H9 (cell line): Measurements from ENCODE around the gene PF4V1. TPM values are rescaled to one million over a fixed set of nuclear protein-coding genes. Genes with fewer than 3 reads are reported as not detected.

Experiments used
- DNase-seq: peaks from one replicate; pipeline ENCODE4 v3.0.0-alpha.2; 2017
- H2AFZ ChIP-seq: one replicate; pipeline ENCODE4 v1.6.1; 2013; ENCODE audit warnings: mild to moderate bottlenecking, low read length, control low read depth, moderate library complexity
- H2AK5ac ChIP-seq: 2 replicates; pipeline ENCODE4 v1.6.1; 2013; ENCODE audit warnings: low read length, control low read depth, mixed read lengths; ENCODE audit not compliant: insufficient read length
- H2BK120ac ChIP-seq: one replicate; pipeline ENCODE4 v1.6.1; 2013; ENCODE audit warnings: low read depth, mild to moderate bottlenecking, low read length, control low read depth, inconsistent platforms; ENCODE audit not compliant: poor library complexity, severe bottlenecking
- H2BK12ac ChIP-seq: 2 replicates; pipeline ENCODE4 v1.6.1; 2013; ENCODE audit warnings: low read length, control low read depth, mixed read lengths, low read depth; ENCODE audit not compliant: insufficient read length
- H2BK15ac ChIP-seq: 2 replicates; pipeline ENCODE4 v1.6.1; 2013; ENCODE audit warnings: low read depth, low read length, control low read depth
- H2BK20ac ChIP-seq: one replicate; pipeline ENCODE4 v1.6.1; 2013; ENCODE audit warnings: low read depth, mild to moderate bottlenecking, low read length, control low read depth, inconsistent platforms; ENCODE audit not compliant: poor library complexity, severe bottlenecking
- H2BK5ac ChIP-seq: 2 replicates; pipeline ENCODE4 v1.6.1; 2013; ENCODE audit warnings: low read length, control low read depth, mixed read lengths; ENCODE audit not compliant: insufficient read length
- H3K14ac ChIP-seq: 2 replicates; pipeline ENCODE4 v1.6.1; 2013; ENCODE audit warnings: low read length, control low read depth; ENCODE audit not compliant: insufficient read depth
- H3K18ac ChIP-seq: 2 replicates; pipeline ENCODE4 v1.6.1; 2013; ENCODE audit warnings: low read depth, mild to moderate bottlenecking, mixed read lengths, low read length, control low read depth; ENCODE audit not compliant: insufficient read length
- H3K23ac ChIP-seq: 2 replicates; pipeline ENCODE4 v1.6.1; 2013; ENCODE audit warnings: low read length, control low read depth, mixed read lengths, low read depth; ENCODE audit not compliant: insufficient read length
- H3K23me2 ChIP-seq: 2 replicates; pipeline ENCODE4 v1.6.1; 2013; ENCODE audit warnings: low read depth, mild to moderate bottlenecking, mixed read lengths, low read length, control low read depth; ENCODE audit not compliant: insufficient read length, poor library complexity, severe bottlenecking
- H3K27ac ChIP-seq: 2 replicates; pipeline ENCODE4 v1.5.1; 2013; ENCODE audit warnings: low read length, control low read depth, mixed read lengths, low read depth; ENCODE audit not compliant: insufficient read length
- H3K27me3 ChIP-seq: 2 replicates; pipeline ENCODE4 v1.6.1; 2013; ENCODE audit warnings: low read length, control low read depth, inconsistent platforms; ENCODE audit not compliant: insufficient read depth
- H3K4ac ChIP-seq: 2 replicates; pipeline ENCODE4 v1.6.1; 2013; ENCODE audit warnings: low read depth, mild to moderate bottlenecking, control low read depth, inconsistent platforms, low read length, moderate library complexity
- H3K4me1 ChIP-seq: 2 replicates; pipeline ENCODE4 v1.6.1; 2013; ENCODE audit warnings: low read length, control low read depth, inconsistent platforms; ENCODE audit not compliant: insufficient read depth
- H3K4me2 ChIP-seq: 2 replicates; pipeline ENCODE4 v1.6.1; 2013; ENCODE audit warnings: low read length, control low read depth, mixed read lengths; ENCODE audit not compliant: insufficient read length, insufficient read depth
- H3K56ac ChIP-seq: 2 replicates; pipeline ENCODE4 v1.6.1; 2013; ENCODE audit warnings: low read depth, mild to moderate bottlenecking, mixed read lengths, low read length, control low read depth; ENCODE audit not compliant: insufficient read length
- H3K79me1 ChIP-seq: 2 replicates; pipeline ENCODE4 v1.6.1; 2013; ENCODE audit warnings: low read depth, mild to moderate bottlenecking, moderate library complexity, low read length, control low read depth, inconsistent platforms; ENCODE audit not compliant: insufficient read depth, poor library complexity, severe bottlenecking
- H3K79me2 ChIP-seq: 2 replicates; pipeline ENCODE4 v1.6.1; 2013; ENCODE audit warnings: low read length, control low read depth, inconsistent platforms; ENCODE audit not compliant: insufficient read depth
- H3K9ac ChIP-seq: 2 replicates; pipeline ENCODE4 v1.6.1; 2013; ENCODE audit warnings: low read length, control low read depth, mixed read lengths; ENCODE audit not compliant: insufficient read length; ENCODE audit errors: extremely low read depth
- H3K9me3 ChIP-seq: one replicate; pipeline ENCODE4 v1.6.1; 2013; ENCODE audit warnings: low read depth, low read length, inconsistent platforms; ENCODE audit not compliant: control insufficient read depth
- H3T11ph ChIP-seq: one replicate; pipeline ENCODE4 v1.6.1; 2013; ENCODE audit warnings: mild to moderate bottlenecking, low read length, control low read depth, inconsistent platforms
- H4K20me1 ChIP-seq: one replicate; pipeline ENCODE4 v1.6.1; 2013; ENCODE audit not compliant: control insufficient read depth, insufficient read length, insufficient read depth
- H4K5ac ChIP-seq: 2 replicates; pipeline ENCODE4 v1.6.1; 2013; ENCODE audit warnings: low read depth, mild to moderate bottlenecking, mixed read lengths, low read length, control low read depth; ENCODE audit not compliant: insufficient read length
- H4K8ac ChIP-seq: replicated peaks from 2 replicates; pipeline ENCODE4 v1.6.1; 2013; ENCODE audit warnings: low read length, control low read depth, mixed read lengths, low read depth; ENCODE audit not compliant: insufficient read length
- H4K91ac ChIP-seq: 2 replicates; pipeline ENCODE4 v1.6.1; 2013; ENCODE audit warnings: low read depth, mild to moderate bottlenecking, moderate library complexity, mixed read lengths, low read length, control low read depth; ENCODE audit not compliant: insufficient read length
- H3K27ac Mint-ChIP-seq, 3 experiments: 2 replicates in 2 of 3; 3 replicates in 1 of 3; pipeline ENCODE4 v1.8.0; 2020 to 2021; ENCODE audit warnings: mixed read lengths in 3 of 3, mild to moderate bottlenecking in 1 of 3, moderate library complexity in 1 of 3
- H3K27me3 Mint-ChIP-seq: 2 replicates; pipeline ENCODE4 v1.8.0; 2021; ENCODE audit warnings: low read depth, mild to moderate bottlenecking, moderate library complexity, mixed read lengths
- H3K36me3 Mint-ChIP-seq, 3 experiments: 2 replicates in 2 of 3; 3 replicates in 1 of 3; pipeline ENCODE4 v1.8.0; 2020 to 2021; ENCODE audit warnings: low read depth in 3 of 3, mixed read lengths in 3 of 3; ENCODE audit not compliant: insufficient read depth in 1 of 3
- H3K4me1 Mint-ChIP-seq, 2 experiments: 2 replicates each; pipeline ENCODE4 v1.8.0; 2020; ENCODE audit warnings: mixed read lengths in 2 of 2
- H3K4me3 Mint-ChIP-seq, 2 experiments: 2 replicates in 1 of 2; 3 replicates in 1 of 2; pipeline ENCODE4 v1.8.0; 2020 to 2021; ENCODE audit warnings: mild to moderate bottlenecking in 2 of 2, mixed read lengths in 2 of 2, moderate library complexity in 1 of 2
- H3K9me3 Mint-ChIP-seq, 2 experiments: 2 replicates in 1 of 2; 3 replicates in 1 of 2; pipeline ENCODE4 v1.8.0; 2020; ENCODE audit warnings: mild to moderate bottlenecking in 2 of 2, mixed read lengths in 2 of 2, moderate library complexity in 1 of 2
- CTCF ChIP-seq: fragments of 200-600 bp; sonication (generic); conservative IDR thresholded peaks from 3 replicates; pipeline ENCODE4 v1.8.0; 2021; ENCODE audit warnings: antibody characterized with exemption, mild to moderate bottlenecking
- WGBS: extraction: QIAGEN DNeasy Blood & Tissue Kit; methylation state at CpG from one replicate; pipeline ENCODE4 v1.1.7; 2013; ENCODE audit warnings: missing lambda C conversion rate, low lambda C conversion rate, mixed read lengths; ENCODE audit not compliant: insufficient read length; ENCODE audit errors: extremely low coverage; 5-methylcytosine and 5-hydroxymethylcytosine counted together
- total RNA-seq: library from RNA; stranded (reverse); gene quantifications from 2 replicates; pipeline ENCODE4 v1.2.1, GENCODE V29; 2021

Gene PF4V1
- total RNA-seq, 1 experiment from 2014 or later: not detected

- no peak overlapping the region for H2AFZ ChIP-seq
- no peak for DNase-seq
- H2BK20ac ChIP-seq: no peak overlapping the region
- H3K27ac Mint-ChIP-seq: no peak overlapping the region
- no peak overlapping the region for H3K9ac ChIP-seq
- H2BK12ac ChIP-seq: no peak overlapping the region
- no peak overlapping the region for H4K5ac ChIP-seq
- no peak overlapping the region for H2BK15ac ChIP-seq
- no peak overlapping the region for H2BK120ac ChIP-seq
- no peaks in the 10 kb centered on the region for H3K36me3 Mint-ChIP-seq
- no peak overlapping the region for H3K4me3 Mint-ChIP-seq
- no peaks in the 10 kb centered on the region for H3K23me2 ChIP-seq
- no peak overlapping the region for H3K18ac ChIP-seq
- peaks cover 5% of the 10 kb centered on the region for H3K27me3 Mint-ChIP-seq
- H3K79me1 ChIP-seq: no peaks in the 10 kb centered on the region
- no peaks in the 10 kb centered on the region for H4K20me1 ChIP-seq
- no peak overlapping the region for H2BK5ac ChIP-seq
- H3K4me1 ChIP-seq: peaks cover 2% of the 10 kb centered on the region; the same call in 1 of the 2 replicates
- WGBS: no CpG with 5 or more reads among the region's 1 CpG
- no peaks in the 10 kb centered on the region for H3K9me3 ChIP-seq
- H3T11ph ChIP-seq: no peak overlapping the region
- H3K4me2 ChIP-seq: no peak overlapping the region
- peaks cover 8 to 9% of the 10 kb centered on the region in 2 experiments for H3K4me1 Mint-ChIP-seq
- H3K14ac ChIP-seq: no peak overlapping the region
- H3K4ac ChIP-seq: no peak overlapping the region
- no peak overlapping the region for H4K8ac ChIP-seq
- no peak for TF ChIP-seq CTCF
- H4K91ac ChIP-seq: no peak overlapping the region
- no peaks in the 10 kb centered on the region for H3K27me3 ChIP-seq
- H2AK5ac ChIP-seq: no peak overlapping the region
- no peak overlapping the region for H3K23ac ChIP-seq
- H3K79me2 ChIP-seq: no peaks in the 10 kb centered on the region
- no peak overlapping the region for H3K56ac ChIP-seq
- no peak overlapping the region for H3K27ac ChIP-seq
- H3K9me3 Mint-ChIP-seq: no peaks in the 10 kb centered on the region
Measured at GRCh38 chr4:73848183-73848777, 4.8 kb upstream of the PF4V1 start.
